GM19328 (cell line): ENCODE results near the gene E2F4.
A peak's percentile ranks its signal among the peaks of the same experiment; 100 is the strongest.

Experiments used
- ATAC-seq: cut with Tn5 transposase; IDR thresholded peaks from one replicate; pipeline ENCODE4 v1.9.1; 2021; ENCODE audit warnings: mild to moderate bottlenecking, moderate library complexity; ENCODE audit not compliant: unreplicated experiment

Gene E2F4

DNA sequence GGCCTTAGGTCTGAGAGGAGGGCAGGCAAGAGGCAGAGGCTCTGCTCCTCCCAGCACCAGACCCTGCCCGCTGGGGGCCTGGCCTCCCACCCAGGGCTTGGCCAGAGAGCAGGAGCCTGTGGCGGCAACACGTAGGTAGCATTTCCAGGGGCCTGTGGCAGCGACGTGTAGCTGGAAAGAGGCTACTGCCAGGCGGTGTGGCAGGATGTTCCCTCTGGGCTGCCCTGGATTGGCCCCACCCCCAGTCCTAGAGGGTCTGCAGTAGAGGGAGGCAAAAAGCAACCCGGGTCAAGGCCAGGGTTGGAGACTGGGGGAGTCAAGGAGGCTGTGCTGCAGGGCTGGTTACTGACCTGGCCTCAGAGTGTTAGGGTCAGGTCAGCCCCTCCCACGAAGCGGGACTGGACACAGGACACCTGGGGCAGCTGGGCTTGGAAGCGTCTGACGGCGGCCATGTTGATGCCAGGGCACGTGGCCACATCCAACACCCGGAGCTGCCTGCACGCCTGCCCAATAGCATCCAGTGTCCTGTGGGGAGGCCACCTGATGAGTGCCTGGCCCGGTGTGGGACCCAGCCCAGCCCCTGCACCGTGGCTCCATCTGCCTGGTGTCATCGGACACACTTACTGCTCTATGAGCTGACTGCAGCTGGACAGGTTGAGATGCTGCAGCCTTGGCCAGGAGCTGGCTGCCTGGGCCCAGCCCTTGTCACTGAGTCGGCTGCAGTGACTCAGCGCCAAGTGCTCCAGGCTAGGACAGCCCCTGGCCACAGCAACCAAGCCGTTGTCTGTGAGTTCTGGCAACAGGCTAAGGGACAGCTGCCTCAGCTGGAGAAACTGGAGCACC, 15.5 kb downstream of the E2F4 start:
- no peak for ATAC-seq

GRCh38 chr16:67208154-67208896, 16.4 kb downstream of the E2F4 start:
- ATAC-seq: no peak

DNA sequence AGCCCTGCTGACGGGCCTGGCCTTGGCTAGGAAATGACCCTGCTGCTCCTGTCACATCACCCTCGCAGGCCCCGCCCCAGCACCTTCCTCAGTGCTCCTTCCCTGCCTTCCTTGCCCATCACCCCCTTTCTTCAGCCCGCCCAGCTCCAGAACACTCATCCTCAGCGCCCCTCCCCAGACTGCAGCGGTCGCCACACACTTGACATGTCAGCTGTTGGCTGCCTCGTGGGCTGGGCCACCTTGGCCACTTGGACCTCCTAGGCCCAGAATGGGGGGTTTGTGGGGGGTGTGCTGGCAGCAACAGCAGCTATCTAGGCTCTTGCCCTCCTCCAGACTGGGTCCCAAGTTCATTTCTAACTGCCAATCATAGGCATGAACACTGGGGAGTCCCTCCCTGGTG, 17.6 kb downstream of the E2F4 start:
- no peak for ATAC-seq

- no peak for ATAC-seq
Observed at GRCh38 chr16:67210069-67210937, 18.3 kb downstream of the E2F4 start.

DNA sequence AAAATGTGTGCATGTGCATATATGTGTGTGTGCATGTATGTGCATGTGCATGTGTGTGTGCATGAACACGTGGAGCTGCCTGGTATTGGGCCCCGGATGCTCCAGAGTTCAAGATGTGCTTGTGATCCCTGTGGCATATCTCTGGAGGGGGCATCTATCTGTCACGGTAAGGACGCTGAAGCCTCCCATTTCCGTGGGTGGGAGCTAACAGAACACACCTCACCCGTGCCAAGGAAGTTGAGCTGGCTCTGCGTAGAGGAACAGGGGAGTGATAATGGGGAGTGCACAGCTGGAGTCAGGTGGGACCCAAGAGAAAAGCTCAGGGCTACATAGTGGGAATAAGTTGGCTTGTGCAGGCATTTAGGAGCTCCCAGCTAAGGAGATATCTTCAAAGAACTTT, 19.7 kb downstream of the E2F4 start:
- ATAC-seq: no peak

GRCh38 chr16:67212766-67213165, 20.8 kb downstream of the E2F4 start:
- no peak for ATAC-seq

- no peak for ATAC-seq
Observed at GRCh38 chr16:67213197-67214019, 21.5 kb downstream of the E2F4 start.

DNA sequence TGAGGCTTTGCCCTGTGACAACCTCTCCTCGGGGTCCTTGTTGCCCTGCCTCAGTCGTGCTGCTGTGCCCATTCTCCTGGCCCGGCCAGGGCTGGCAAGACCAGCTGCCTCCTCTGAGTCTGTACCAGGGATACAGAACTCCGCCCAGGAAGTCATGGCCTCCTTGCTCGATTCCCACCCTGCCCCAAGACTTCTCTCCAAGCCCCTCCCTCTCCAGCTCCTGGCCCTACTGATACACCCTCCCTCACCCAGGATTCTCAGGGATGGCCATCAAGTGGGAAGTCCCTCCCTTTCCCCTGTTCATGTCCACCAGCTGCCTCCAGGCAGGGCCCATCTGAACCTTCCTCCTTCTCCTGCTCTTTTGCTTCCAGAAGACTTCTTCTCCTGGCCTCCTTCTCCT, 23.8 kb downstream of the E2F4 start:
- no peak for ATAC-seq

- ATAC-seq: no peak
Observed at GRCh38 chr16:67216612-67217490, 24.9 kb downstream of the E2F4 start.

DNA sequence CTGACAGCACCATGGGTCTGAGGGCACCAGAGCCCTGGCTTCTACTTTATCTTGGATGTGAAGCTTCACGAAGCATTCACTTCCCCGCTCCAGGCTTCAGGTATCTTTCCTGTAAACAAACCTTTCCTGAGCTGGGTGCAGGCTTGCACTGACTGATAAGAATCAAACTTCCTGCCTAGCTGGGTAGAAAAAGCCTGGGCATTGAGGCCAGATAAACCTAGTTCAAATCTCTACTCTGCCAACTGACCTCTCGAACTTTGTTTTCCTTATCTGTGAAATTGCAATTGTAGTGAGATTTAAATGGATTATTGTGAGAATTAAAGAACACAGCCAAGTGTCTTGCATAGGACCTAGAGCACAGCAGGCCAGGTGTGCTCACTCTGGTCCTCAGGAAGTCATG, 32.0 kb downstream of the E2F4 start:
- ATAC-seq: no peak

DNA sequence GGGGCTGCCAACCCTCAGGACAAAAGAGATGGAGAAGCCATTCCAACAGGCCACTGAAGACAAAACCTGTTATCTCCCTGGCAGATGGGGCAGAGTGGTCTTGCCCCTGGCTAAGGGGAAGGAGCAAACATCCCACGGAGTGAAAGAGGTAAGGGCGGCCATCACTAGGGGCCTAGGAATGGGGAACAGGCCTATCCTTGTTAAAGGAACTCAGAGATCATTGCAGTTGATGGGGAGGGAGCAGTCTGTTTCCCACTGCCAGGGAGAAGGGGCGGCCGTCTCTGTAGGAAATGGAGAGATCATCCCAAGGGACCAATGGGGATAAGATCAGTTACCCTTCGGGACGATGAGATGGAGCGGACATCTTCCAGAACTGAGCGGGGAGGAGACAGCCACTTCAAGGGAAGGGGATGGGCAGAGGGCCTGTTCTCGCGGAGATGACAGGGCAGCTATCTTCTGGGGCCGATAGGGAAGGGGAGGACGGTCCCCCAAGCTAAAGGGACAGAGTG, 34.4 kb downstream of the E2F4 start:
- no peak for ATAC-seq

GRCh38 chr16:67226804-67227566, 35.0 kb downstream of the E2F4 start, which contains the start of gene TMEM208:
Gene TMEM208 (plus strand): TSS chr16:67227130. CDS start chr16:67227219, 89 bp downstream.
- peak; percentile 89 for ATAC-seq

GRCh38 chr16:67227567-67227921, 35.6 kb downstream of the E2F4 start:
- ATAC-seq: no peak

GRCh38 chr16:67228034-67228785, 36.3 kb downstream of the E2F4 start:
- no peak for ATAC-seq

- ATAC-seq: no peak
Observed at GRCh38 chr16:67228905-67229304, 37.0 kb downstream of the E2F4 start.

DNA sequence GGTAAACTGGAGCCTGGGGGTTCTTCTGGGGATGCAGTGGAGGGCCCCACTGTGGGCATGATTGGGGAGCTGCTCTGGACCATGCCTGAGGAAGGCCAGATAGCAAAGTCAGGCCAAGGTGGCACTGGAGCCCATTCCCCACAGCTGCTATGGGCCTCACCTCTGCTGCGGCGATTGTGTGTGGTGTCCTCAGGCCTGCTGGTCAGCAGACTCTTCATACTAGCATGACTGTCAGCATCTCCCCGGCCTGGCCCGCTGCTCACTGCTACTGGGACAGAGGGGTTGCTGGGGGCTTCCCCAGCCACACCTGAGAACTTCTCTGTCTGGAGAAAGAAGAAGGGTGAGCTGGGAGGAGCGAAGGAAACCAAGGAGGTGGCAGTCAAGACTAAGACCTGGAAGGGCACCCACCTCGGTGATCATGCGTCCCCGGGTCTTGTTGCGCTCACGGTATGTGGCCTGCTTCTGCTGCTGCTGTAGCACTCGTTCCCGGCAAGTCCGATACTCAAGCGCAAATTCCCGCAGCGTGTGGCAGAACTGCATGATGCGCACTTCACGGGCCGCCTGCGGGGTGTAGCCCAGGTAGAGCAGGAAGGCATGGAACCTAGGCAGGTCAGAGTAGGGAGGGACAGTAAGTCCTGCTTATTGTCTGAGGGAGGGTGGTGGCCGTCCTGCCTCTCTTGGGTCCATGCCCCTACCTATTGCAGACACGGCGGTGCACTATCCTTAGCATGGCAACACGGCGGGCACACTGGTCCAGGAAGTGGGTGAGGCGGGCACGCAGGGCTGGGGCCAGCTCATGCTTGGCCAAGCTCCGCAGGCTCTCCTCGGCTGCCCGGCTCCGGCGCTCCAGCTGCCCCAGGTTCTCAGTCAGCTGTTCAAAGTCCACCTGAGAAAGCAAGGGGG, 38.2 kb downstream of the E2F4 start:
- ATAC-seq: no peak
